WTC11 (cell line): ENCODE measurements around the gene TPM4. TPM values are rescaled to one million over a fixed set of nuclear protein-coding genes. Genes with fewer than 3 reads are reported as not detected.

ENCODE experiments used
- ATAC-seq: fragments of 200-7000 bp; cut with Tn5 transposase; 2 replicates; pipeline ENCODE4 v1.10.0; 2021; ENCODE audit warnings: mild to moderate bottlenecking, moderate library complexity
- CTCF ChIA-PET: fragments of 300-600 bp; sonication (Branson Sonifier 250); formaldehyde crosslinking; loops from one replicate; lab custom pipeline; 2021; ENCODE audit warnings: antibody characterized with exemption; lab: Charles Lee
- POLR2A ChIA-PET: fragments of 350-600 bp; sonication (Branson Sonifier 250); formaldehyde crosslinking; loops from one replicate; lab custom pipeline; 2021; ENCODE audit warnings: antibody characterized with exemption; lab: Charles Lee
- DNase-seq: peaks from one replicate; pipeline ENCODE4 v3.0.0; 2021; ENCODE audit warnings: low spot score
- H3K27ac Mint-ChIP-seq: 2 replicates; pipeline ENCODE4 v1.8.0; 2021; ENCODE audit warnings: mixed read lengths
- H3K27me3 Mint-ChIP-seq: 2 replicates; pipeline ENCODE4 v1.8.0; 2021; ENCODE audit warnings: low read depth, mild to moderate bottlenecking, moderate library complexity, mixed read lengths
- H3K36me3 Mint-ChIP-seq: 2 replicates; pipeline ENCODE4 v1.8.0; 2021; ENCODE audit warnings: mixed read lengths
- H3K4me1 Mint-ChIP-seq: 2 replicates; pipeline ENCODE4 v1.8.0; 2022; ENCODE audit warnings: mixed read lengths
- H3K4me3 Mint-ChIP-seq: 2 replicates; pipeline ENCODE4 v1.8.0; 2021; ENCODE audit warnings: mild to moderate bottlenecking, moderate library complexity, mixed read lengths
- H3K9me3 Mint-ChIP-seq: 2 replicates; pipeline ENCODE4 v1.8.0; 2021; ENCODE audit warnings: mixed read lengths
- AR ChIP-seq: fragments of 250-450 bp; sonication (Bioruptor Pico); IDR thresholded peaks from 2 replicates; pipeline ENCODE4 v1.9.0; 2021; ENCODE audit warnings: mild to moderate bottlenecking
- CREB1 ChIP-seq: sonication (generic); formaldehyde crosslinking; IDR thresholded peaks from 2 replicates; pipeline ENCODE4 v1.8.0; 2023; ENCODE audit warnings: mild to moderate bottlenecking, missing genetic modification reagents
- FOXP1 ChIP-seq: sonication (generic); formaldehyde crosslinking; IDR thresholded peaks from 2 replicates; pipeline ENCODE4 v1.8.0; 2022; ENCODE audit warnings: missing genetic modification reagents, mild to moderate bottlenecking, moderate library complexity, borderline replicate concordance
- FOXP4 ChIP-seq: sonication (generic); formaldehyde crosslinking; IDR thresholded peaks from 2 replicates; pipeline ENCODE4 v1.8.0; 2022; ENCODE audit warnings: mild to moderate bottlenecking, missing genetic modification reagents
- GRHL2 ChIP-seq: fragments of 250-450 bp; sonication (Bioruptor Pico); IDR thresholded peaks from 2 replicates; pipeline ENCODE4 v1.8.0; 2022; ENCODE audit warnings: mild to moderate bottlenecking, moderate library complexity; ENCODE audit not compliant: insufficient replicate concordance, severe bottlenecking
- IRF2 ChIP-seq: sonication (generic); formaldehyde crosslinking; IDR thresholded peaks from 2 replicates; pipeline ENCODE4 v1.8.0; 2022; ENCODE audit warnings: low read depth, missing genetic modification reagents, borderline replicate concordance
- NR1H2 ChIP-seq: sonication (generic); formaldehyde crosslinking; IDR thresholded peaks from 2 replicates; pipeline ENCODE4 v1.9.0; 2021; ENCODE audit warnings: mild to moderate bottlenecking, moderate library complexity, missing genetic modification reagents
- NR2C2 ChIP-seq: sonication (generic); formaldehyde crosslinking; IDR thresholded peaks from 2 replicates; pipeline ENCODE4 v1.8.0; 2022; ENCODE audit warnings: mild to moderate bottlenecking, missing genetic modification reagents
- NR3C1 ChIP-seq: sonication (generic); formaldehyde crosslinking; conservative IDR thresholded peaks from 2 replicates; pipeline ENCODE4 v1.8.1; 2023; ENCODE audit warnings: low read depth, mild to moderate bottlenecking, missing genetic modification reagents
- PRRX2 ChIP-seq: fragments of 250-450 bp; sonication (Bioruptor Pico); IDR thresholded peaks from 2 replicates; pipeline ENCODE4 v1.8.0; 2021; ENCODE audit warnings: mild to moderate bottlenecking
- RELA ChIP-seq: sonication (generic); formaldehyde crosslinking; IDR thresholded peaks from 2 replicates; pipeline ENCODE4 v1.8.1; 2022; ENCODE audit warnings: missing genetic modification reagents, mild to moderate bottlenecking, borderline replicate concordance
- SMAD3 ChIP-seq: sonication (generic); formaldehyde crosslinking; IDR thresholded peaks from 2 replicates; pipeline ENCODE4 v1.8.0; 2022; ENCODE audit warnings: missing genetic modification reagents, mild to moderate bottlenecking, borderline replicate concordance
- ZNF121 ChIP-seq: sonication (generic); formaldehyde crosslinking; IDR thresholded peaks from 2 replicates; pipeline ENCODE4 v1.8.0; 2023; ENCODE audit warnings: missing genetic modification reagents
- ZNF219 ChIP-seq: sonication (generic); formaldehyde crosslinking; IDR thresholded peaks from 2 replicates; pipeline ENCODE4 v1.8.0; 2023; ENCODE audit warnings: missing genetic modification reagents, mild to moderate bottlenecking, borderline replicate concordance
- total RNA-seq: library from RNA; stranded (reverse); gene quantifications from 3 replicates; pipeline ENCODE4 v1.2.3, GENCODE V29; 2021
- TF ChIP-seq, protein P1 (sequence below): sonication (generic); formaldehyde crosslinking; IDR thresholded peaks from 2 replicates; pipeline ENCODE4 v1.8.1; 2022; ENCODE audit warnings: missing genetic modification reagents, borderline replicate concordance
- TF ChIP-seq, protein P2 (sequence below): sonication (generic); formaldehyde crosslinking; IDR thresholded peaks from 2 replicates; pipeline ENCODE4 v1.8.1; 2023; ENCODE audit warnings: mild to moderate bottlenecking, missing genetic modification reagents, borderline replicate concordance
- TF ChIP-seq, protein P3 (sequence below): sonication (generic); formaldehyde crosslinking; IDR thresholded peaks from 2 replicates; pipeline ENCODE4 v1.8.0; 2023; ENCODE audit warnings: missing genetic modification reagents, mild to moderate bottlenecking, borderline replicate concordance

The TPM4 gene
- total RNA-seq, 1 experiment from 2014 or later = 302 TPM

DNA sequence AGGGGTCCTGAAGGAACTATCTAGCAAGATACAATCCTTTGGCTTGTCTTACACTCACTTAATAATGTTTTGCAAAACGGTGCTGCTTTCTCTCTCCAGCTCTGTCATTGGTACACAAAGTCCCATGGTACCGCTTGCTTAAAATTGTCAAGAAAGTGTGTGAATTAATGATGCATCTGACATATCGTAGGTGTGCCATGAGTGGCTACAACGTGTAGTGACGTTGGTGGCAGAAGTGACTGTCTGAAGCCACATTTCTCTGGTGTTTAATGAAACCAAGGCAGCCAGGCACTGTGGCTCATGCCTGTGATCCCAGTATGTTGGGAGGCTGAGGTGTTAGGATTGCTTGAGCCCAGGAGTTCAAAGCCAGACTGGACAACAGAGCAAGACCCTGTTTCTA is 69.8 kb downstream of the TPM4 start:
- POLR2A ChIA-PET = no interaction called here
- TF ChIP-seq GRHL2 (CRISPR knock-in tag) = no peak
- no peak for TF ChIP-seq RELA
- TF ChIP-seq NR3C1 (CRISPR knock-in tag) = no peak
- no peak for TF ChIP-seq FOXP4
- no peak for TF ChIP-seq SMAD3 (CRISPR knock-in tag)
- no peak for TF ChIP-seq NR2C2
- no peak for TF ChIP-seq ZNF121 (CRISPR knock-in tag)
- no peak for TF ChIP-seq PRRX2 (CRISPR knock-in tag)
- TF ChIP-seq FOXP1 (CRISPR knock-in tag) = no peak
- no peak for TF ChIP-seq IRF2 (CRISPR knock-in tag)
- TF ChIP-seq, protein P1, sequence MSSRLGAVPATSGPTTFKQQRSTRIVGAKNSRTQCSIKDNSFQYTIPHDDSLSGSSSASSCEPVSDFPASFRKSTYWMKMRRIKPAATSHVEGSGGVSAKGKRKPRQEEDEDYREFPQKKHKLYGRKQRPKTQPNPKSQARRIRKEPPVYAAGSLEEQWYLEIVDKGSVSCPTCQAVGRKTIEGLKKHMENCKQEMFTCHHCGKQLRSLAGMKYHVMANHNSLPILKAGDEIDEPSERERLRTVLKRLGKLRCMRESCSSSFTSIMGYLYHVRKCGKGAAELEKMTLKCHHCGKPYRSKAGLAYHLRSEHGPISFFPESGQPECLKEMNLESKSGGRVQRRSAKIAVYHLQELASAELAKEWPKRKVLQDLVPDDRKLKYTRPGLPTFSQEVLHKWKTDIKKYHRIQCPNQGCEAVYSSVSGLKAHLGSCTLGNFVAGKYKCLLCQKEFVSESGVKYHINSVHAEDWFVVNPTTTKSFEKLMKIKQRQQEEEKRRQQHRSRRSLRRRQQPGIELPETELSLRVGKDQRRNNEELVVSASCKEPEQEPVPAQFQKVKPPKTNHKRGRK (CRISPR knock-in tag) = no peak
- TF ChIP-seq, protein P2, sequence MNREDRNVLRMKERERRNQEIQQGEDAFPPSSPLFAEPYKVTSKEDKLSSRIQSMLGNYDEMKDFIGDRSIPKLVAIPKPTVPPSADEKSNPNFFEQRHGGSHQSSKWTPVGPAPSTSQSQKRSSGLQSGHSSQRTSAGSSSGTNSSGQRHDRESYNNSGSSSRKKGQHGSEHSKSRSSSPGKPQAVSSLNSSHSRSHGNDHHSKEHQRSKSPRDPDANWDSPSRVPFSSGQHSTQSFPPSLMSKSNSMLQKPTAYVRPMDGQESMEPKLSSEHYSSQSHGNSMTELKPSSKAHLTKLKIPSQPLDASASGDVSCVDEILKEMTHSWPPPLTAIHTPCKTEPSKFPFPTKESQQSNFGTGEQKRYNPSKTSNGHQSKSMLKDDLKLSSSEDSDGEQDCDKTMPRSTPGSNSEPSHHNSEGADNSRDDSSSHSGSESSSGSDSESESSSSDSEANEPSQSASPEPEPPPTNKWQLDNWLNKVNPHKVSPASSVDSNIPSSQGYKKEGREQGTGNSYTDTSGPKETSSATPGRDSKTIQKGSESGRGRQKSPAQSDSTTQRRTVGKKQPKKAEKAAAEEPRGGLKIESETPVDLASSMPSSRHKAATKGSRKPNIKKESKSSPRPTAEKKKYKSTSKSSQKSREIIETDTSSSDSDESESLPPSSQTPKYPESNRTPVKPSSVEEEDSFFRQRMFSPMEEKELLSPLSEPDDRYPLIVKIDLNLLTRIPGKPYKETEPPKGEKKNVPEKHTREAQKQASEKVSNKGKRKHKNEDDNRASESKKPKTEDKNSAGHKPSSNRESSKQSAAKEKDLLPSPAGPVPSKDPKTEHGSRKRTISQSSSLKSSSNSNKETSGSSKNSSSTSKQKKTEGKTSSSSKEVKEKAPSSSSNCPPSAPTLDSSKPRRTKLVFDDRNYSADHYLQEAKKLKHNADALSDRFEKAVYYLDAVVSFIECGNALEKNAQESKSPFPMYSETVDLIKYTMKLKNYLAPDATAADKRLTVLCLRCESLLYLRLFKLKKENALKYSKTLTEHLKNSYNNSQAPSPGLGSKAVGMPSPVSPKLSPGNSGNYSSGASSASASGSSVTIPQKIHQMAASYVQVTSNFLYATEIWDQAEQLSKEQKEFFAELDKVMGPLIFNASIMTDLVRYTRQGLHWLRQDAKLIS (CRISPR knock-in tag) = no peak
- TF ChIP-seq AR (CRISPR knock-in tag) = no peak
- TF ChIP-seq ZNF219 (CRISPR knock-in tag) = no peak
- TF ChIP-seq, protein P3, sequence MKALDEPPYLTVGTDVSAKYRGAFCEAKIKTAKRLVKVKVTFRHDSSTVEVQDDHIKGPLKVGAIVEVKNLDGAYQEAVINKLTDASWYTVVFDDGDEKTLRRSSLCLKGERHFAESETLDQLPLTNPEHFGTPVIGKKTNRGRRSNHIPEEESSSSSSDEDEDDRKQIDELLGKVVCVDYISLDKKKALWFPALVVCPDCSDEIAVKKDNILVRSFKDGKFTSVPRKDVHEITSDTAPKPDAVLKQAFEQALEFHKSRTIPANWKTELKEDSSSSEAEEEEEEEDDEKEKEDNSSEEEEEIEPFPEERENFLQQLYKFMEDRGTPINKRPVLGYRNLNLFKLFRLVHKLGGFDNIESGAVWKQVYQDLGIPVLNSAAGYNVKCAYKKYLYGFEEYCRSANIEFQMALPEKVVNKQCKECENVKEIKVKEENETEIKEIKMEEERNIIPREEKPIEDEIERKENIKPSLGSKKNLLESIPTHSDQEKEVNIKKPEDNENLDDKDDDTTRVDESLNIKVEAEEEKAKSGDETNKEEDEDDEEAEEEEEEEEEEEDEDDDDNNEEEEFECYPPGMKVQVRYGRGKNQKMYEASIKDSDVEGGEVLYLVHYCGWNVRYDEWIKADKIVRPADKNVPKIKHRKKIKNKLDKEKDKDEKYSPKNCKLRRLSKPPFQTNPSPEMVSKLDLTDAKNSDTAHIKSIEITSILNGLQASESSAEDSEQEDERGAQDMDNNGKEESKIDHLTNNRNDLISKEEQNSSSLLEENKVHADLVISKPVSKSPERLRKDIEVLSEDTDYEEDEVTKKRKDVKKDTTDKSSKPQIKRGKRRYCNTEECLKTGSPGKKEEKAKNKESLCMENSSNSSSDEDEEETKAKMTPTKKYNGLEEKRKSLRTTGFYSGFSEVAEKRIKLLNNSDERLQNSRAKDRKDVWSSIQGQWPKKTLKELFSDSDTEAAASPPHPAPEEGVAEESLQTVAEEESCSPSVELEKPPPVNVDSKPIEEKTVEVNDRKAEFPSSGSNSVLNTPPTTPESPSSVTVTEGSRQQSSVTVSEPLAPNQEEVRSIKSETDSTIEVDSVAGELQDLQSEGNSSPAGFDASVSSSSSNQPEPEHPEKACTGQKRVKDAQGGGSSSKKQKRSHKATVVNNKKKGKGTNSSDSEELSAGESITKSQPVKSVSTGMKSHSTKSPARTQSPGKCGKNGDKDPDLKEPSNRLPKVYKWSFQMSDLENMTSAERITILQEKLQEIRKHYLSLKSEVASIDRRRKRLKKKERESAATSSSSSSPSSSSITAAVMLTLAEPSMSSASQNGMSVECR = no peak
- TF ChIP-seq CREB1 = no peak
- no peak for TF ChIP-seq NR1H2 (CRISPR knock-in tag)
- TF ChIP-seq, all 79 proteins: peak for 0
- H3K36me3 Mint-ChIP-seq = no peaks in the 10 kb centered on the region
- H3K27me3 Mint-ChIP-seq = no peaks in the 10 kb centered on the region
- H3K9me3 Mint-ChIP-seq = no peaks in the 10 kb centered on the region
- CTCF ChIA-PET = interaction anchor here (0.8 kb wide), 1 partner anchor 120 kb away, joined by 4 read pairs; no protein-coding TSS in a partner anchor
- H3K4me3 Mint-ChIP-seq = no peak overlapping the region
- ATAC-seq = no peak
- H3K27ac Mint-ChIP-seq = no peak overlapping the region
- no peak for DNase-seq
- H3K4me1 Mint-ChIP-seq = peaks cover 11% of the 10 kb centered on the region
